Activated CD8-positive, alpha-beta T cell treated with anti-CD3 and anti-CD28 coated beads for 36 hours (primary cell): ENCODE measurements around the gene LRRC61. TPM values are rescaled to one million over a fixed set of nuclear protein-coding genes. Genes with fewer than 3 reads are reported as not detected.

Experiments used
- ATAC-seq: fragments of 200-7000 bp; cut with Tn5 transposase; one replicate; pipeline ENCODE4 v1.10.0; 2021; ENCODE audit warnings: mild to moderate bottlenecking, moderate library complexity
- CTCF ChIA-PET: fragments of 350-600 bp; sonication (Branson Sonifier 250); formaldehyde crosslinking; loops from one replicate; lab custom pipeline; 2021; ENCODE audit warnings: antibody characterized with exemption; lab: Charles Lee
- POLR2A ChIA-PET: fragments of 350-600 bp; sonication (Branson Sonifier 250); formaldehyde crosslinking; loops from one replicate; lab custom pipeline; 2021; ENCODE audit warnings: antibody characterized with exemption; lab: Charles Lee
- DNase-seq: peaks from one replicate; pipeline ENCODE4 v3.0.0-alpha.2; 2020
- H3K27ac Mint-ChIP-seq: one replicate; pipeline ENCODE4 v1.8.0; 2021; ENCODE audit warnings: mild to moderate bottlenecking, mixed read lengths
- H3K27me3 Mint-ChIP-seq: one replicate; pipeline ENCODE4 v1.8.0; 2021; ENCODE audit warnings: mixed read lengths
- H3K36me3 Mint-ChIP-seq: one replicate; pipeline ENCODE4 v1.8.0; 2021; ENCODE audit warnings: low read depth, mixed read lengths
- H3K4me1 Mint-ChIP-seq: one replicate; pipeline ENCODE4 v1.8.0; 2021; ENCODE audit warnings: low read depth, mixed read lengths
- H3K4me3 Mint-ChIP-seq: one replicate; pipeline ENCODE4 v1.8.0; 2021; ENCODE audit warnings: mild to moderate bottlenecking, moderate library complexity, mixed read lengths
- H3K9me3 Mint-ChIP-seq: one replicate; pipeline ENCODE4 v1.8.0; 2021; ENCODE audit warnings: mixed read lengths
- CTCF ChIP-seq: fragments of 200-600 bp; IDR thresholded peaks from one replicate; pipeline ENCODE4 v1.8.0; 2022; ENCODE audit warnings: antibody characterized with exemption, mild to moderate bottlenecking
- intact Hi-C: fragments of 100-400 bp; cut with micrococcal nuclease; formaldehyde crosslinking; loops from one replicate; pipeline ENCODE4 v1.10.0; 2022
- total RNA-seq, 2 experiments: library from RNA; stranded (reverse); gene quantifications; one replicate each; pipeline ENCODE4 v1.2.3, GENCODE V29; 2021

The LRRC61 gene
- total RNA-seq, 2 experiments from 2014 or later, result 21.8 to 21.9 TPM

GRCh38 chr7:150365194-150365593 lies 42.0 kb downstream of the LRRC61 start:
- Mint-ChIP-seq H3K9me3 (no peaks in the 10 kb centered on the region), H3K4me1 (peaks cover 45% of the 10 kb centered on the region), H3K36me3 (peaks cover 1% of the 10 kb centered on the region), H3K27ac (no peak overlapping the region), H3K27me3 (no peaks in the 10 kb centered on the region), H3K4me3 (no peak overlapping the region)
- ATAC-seq (no peak), DNase-seq (no peak)
- TF ChIP-seq CTCF, result no peak
- ChIA-PET CTCF (interaction anchor here (2.7 kb wide), 1 partner anchor 9 kb away, joined by 9 read pairs; no protein-coding TSS in a partner anchor), POLR2A (interaction anchor here (1.1 kb wide), 1 partner anchor 13 kb away, joined by 4 read pairs; no protein-coding TSS in a partner anchor)
- intact Hi-C loops, result no loop called here

GRCh38 chr7:150365673-150366398 lies 42.7 kb downstream of the LRRC61 start:
- no peak for TF ChIP-seq CTCF
- Mint-ChIP-seq H3K27ac (no peak overlapping the region), H3K4me3 (peak overlapping the region; percentile 26), H3K27me3 (no peaks in the 10 kb centered on the region), H3K9me3 (no peaks in the 10 kb centered on the region), H3K4me1 (peaks cover 50% of the 10 kb centered on the region), H3K36me3 (peaks cover 8% of the 10 kb centered on the region)
- intact Hi-C loops, result no loop called here
- ATAC-seq (no peak), DNase-seq (no peak)
- CTCF ChIA-PET, result interaction anchor here (1.0 to 2.7 kb wide), 3 partner anchors 8 to 40 kb away, joined by 3 to 9 read pairs (median 7); a partner anchor contains a TSS
- POLR2A ChIA-PET, result interaction anchor here (1.1 to 6.1 kb wide), 2 partner anchors 13 to 39 kb away, joined by 4 to 52 read pairs; a partner anchor contains a TSS

- ATAC-seq (peak; percentile 45), DNase-seq (no peak)
- no peak for TF ChIP-seq CTCF
- Mint-ChIP-seq H3K27me3 (no peaks in the 10 kb centered on the region), H3K36me3 (peaks cover 14% of the 10 kb centered on the region), H3K9me3 (no peaks in the 10 kb centered on the region), H3K4me3 (peak overlapping the region; percentile 97), H3K4me1 (peaks cover 50% of the 10 kb centered on the region), H3K27ac (peak overlapping the region; percentile 92)
- ChIA-PET CTCF (interaction anchor here (1.2 to 3.8 kb wide), 4 partner anchors 10 to 38 kb away, joined by 5 to 23 read pairs (median 8); a partner anchor contains a TSS), POLR2A (interaction anchor here (0.8 to 6.1 kb wide), 7 partner anchors 9 to 84 kb away, joined by 3 to 52 read pairs (median 13); partner anchors contain the start of genes ACTR3C, GIMAP8, LRRC61 and ZNF775)
- intact Hi-C loops, result no loop called here
Observed at GRCh38 chr7:150367677-150368095, 44.5 kb downstream of the LRRC61 start.

GRCh38 chr7:150368096-150368883 lies 45.1 kb downstream of the LRRC61 start, which contains the start of gene REPIN1:
TSS of gene REPIN1 (plus strand) at chr7:150368822. CDS start at chr7:150369712, 890 bp downstream.
- Mint-ChIP-seq H3K27ac (peak within 1 kb of the TSS; percentile 97), H3K4me1 (peaks cover 56% of the 10 kb centered on the region), H3K27me3 (no peaks in the 10 kb centered on the region), H3K36me3 (peaks cover 17% of the 10 kb centered on the region), H3K4me3 (peak within 1 kb of the TSS; percentile 97), H3K9me3 (no peaks in the 10 kb centered on the region)
- intact Hi-C loops, result no loop called here
- ATAC-seq (peak; percentile 57), DNase-seq (peak; percentile 85)
- TF ChIP-seq CTCF, result no peak
- ChIA-PET POLR2A (interaction anchor here (0.7 to 6.1 kb wide), 10 partner anchors 10 to 83 kb away, joined by 3 to 52 read pairs (median 7); partner anchors contain the start of genes ACTR3C, GIMAP8, LRRC61 and ZNF775), CTCF (interaction anchor here (1.1 to 3.8 kb wide), 4 partner anchors 10 to 81 kb away, joined by 3 to 23 read pairs (median 6); a partner anchor contains a TSS)
